GM19239 (cell line): ENCODE results near the gene BCAS3.
"Not testable (repeated sequence)": the region's sequence is repeated elsewhere in the genome, so short reads cannot be mapped to it uniquely, and the experiment has no call there.

Source experiments
- DNase-seq: peaks from one replicate; pipeline ENCODE4 v3.0.0; 2011; ENCODE audit warnings: low spot score; ENCODE audit not compliant: insufficient read length
- FAIRE-seq: peaks from 2 replicates; lab custom pipeline; 2011; peaks lifted over from hg19 to GRCh38; lab: Jason Lieb, UNC

BCAS3 gene

GRCh38 chr17:60743282-60743681, 65.6 kb downstream of the BCAS3 start:
- DNase-seq (no peak), FAIRE-seq (no peak)

GRCh38 chr17:60743799-60744198, 66.1 kb downstream of the BCAS3 start:
- FAIRE-seq (no peak), DNase-seq (no peak)

GRCh38 chr17:60744355-60744966, 66.8 kb downstream of the BCAS3 start:
- FAIRE-seq (no peak), DNase-seq (no peak)

GRCh38 chr17:60745544-60745943, 67.9 kb downstream of the BCAS3 start:
- DNase-seq (no peak), FAIRE-seq (no peak)

- no peak for DNase-seq
- FAIRE-seq: no peak
Observed at GRCh38 chr17:60747069-60747808, 69.6 kb downstream of the BCAS3 start.

- FAIRE-seq: no peak
- DNase-seq: no peak
Observed at GRCh38 chr17:60748204-60748603, 70.6 kb downstream of the BCAS3 start.

- DNase-seq: no peak
- no peak for FAIRE-seq
Observed at GRCh38 chr17:60749050-60749449, 71.4 kb downstream of the BCAS3 start.

- FAIRE-seq: no peak
Observed at GRCh38 chr17:60749708-60750107, 72.1 kb downstream of the BCAS3 start.

GRCh38 chr17:60750640-60751039, 73.0 kb downstream of the BCAS3 start:
- DNase-seq (no peak), FAIRE-seq (no peak)

More at GRCh38 chr17:60749708-60750107, 72.1 kb downstream of the BCAS3 start:
- DNase-seq: no peak

GRCh38 chr17:60751884-60752283, 74.2 kb downstream of the BCAS3 start:
- DNase-seq: no peak
- FAIRE-seq: no peak

GRCh38 chr17:60752873-60753577, 75.4 kb downstream of the BCAS3 start:
- no peak for FAIRE-seq
- no peak for DNase-seq

GRCh38 chr17:60754057-60754604, 76.5 kb downstream of the BCAS3 start:
- no peak for FAIRE-seq
- DNase-seq: no peak

GRCh38 chr17:60756798-60757197, 79.1 kb downstream of the BCAS3 start:
- not testable (repeated sequence) for DNase-seq, FAIRE-seq

- FAIRE-seq (no peak), DNase-seq (no peak)
Observed at GRCh38 chr17:60757437-60757836, 79.8 kb downstream of the BCAS3 start.

- FAIRE-seq (no peak), DNase-seq (no peak)
Observed at GRCh38 chr17:60759756-60760155, 82.1 kb downstream of the BCAS3 start.

- not testable (repeated sequence) for FAIRE-seq, DNase-seq
Observed at GRCh38 chr17:60761301-60761700, 83.7 kb downstream of the BCAS3 start.

- FAIRE-seq (no peak), DNase-seq (no peak)
Observed at GRCh38 chr17:60766778-60767190, 89.1 kb downstream of the BCAS3 start.

GRCh38 chr17:60767744-60768308, 90.2 kb downstream of the BCAS3 start:
- DNase-seq: no peak
- FAIRE-seq: no peak

GRCh38 chr17:60769327-60769726, 91.7 kb downstream of the BCAS3 start:
- DNase-seq (no peak), FAIRE-seq (no peak)

GRCh38 chr17:60770946-60771422, 93.3 kb downstream of the BCAS3 start:
- no peak for DNase-seq
- FAIRE-seq: no peak
